Measurements from ENCODE around the gene AMDHD2. TPM values are rescaled to one million over a fixed set of nuclear protein-coding genes. Genes with fewer than 3 reads are reported as not detected.

Gene AMDHD2
- total and polyA plus RNA-seq, 2 of the 8 experiments (the other 6 are each of a cell fraction or from before 2014, with no cell fraction given), result 43.0 to 54.6 TPM

DNA sequence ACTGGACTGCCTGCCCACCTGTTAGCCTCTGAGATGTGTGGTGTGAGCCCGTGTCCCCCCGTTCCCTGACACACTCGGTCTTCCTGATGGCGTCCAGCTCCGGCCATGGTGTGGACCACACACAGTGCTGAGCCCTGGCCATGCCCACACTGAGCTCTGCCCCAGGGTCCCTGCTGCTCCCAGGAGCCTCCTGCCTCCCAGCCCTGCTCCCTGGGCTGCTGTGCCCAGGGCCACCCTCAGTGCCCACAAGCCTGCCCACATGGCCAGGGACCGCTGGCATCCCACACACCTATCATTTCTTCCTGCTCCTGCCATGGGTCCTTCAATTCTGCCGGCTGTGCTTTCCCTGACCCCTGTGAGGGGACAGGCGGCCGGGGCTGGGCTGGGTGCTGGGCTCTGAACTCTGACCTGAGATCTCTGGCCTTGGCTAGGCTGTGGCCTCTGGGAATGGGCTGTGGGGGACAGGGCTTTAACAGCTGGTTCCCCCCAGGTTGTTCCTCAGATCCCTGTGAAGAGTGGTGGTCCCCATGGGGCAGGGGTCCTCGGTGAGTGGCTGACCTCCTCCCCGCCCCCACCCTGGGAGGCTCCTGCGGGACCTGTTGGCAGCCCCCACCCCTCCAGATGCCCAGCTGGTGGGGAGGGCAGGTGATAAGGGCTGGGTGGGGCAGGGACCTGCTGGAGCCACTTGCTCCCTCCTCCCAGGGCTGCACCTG, 7.1 kb downstream of the AMDHD2 start (continued):
- TF ChIP-seq, protein P1, sequence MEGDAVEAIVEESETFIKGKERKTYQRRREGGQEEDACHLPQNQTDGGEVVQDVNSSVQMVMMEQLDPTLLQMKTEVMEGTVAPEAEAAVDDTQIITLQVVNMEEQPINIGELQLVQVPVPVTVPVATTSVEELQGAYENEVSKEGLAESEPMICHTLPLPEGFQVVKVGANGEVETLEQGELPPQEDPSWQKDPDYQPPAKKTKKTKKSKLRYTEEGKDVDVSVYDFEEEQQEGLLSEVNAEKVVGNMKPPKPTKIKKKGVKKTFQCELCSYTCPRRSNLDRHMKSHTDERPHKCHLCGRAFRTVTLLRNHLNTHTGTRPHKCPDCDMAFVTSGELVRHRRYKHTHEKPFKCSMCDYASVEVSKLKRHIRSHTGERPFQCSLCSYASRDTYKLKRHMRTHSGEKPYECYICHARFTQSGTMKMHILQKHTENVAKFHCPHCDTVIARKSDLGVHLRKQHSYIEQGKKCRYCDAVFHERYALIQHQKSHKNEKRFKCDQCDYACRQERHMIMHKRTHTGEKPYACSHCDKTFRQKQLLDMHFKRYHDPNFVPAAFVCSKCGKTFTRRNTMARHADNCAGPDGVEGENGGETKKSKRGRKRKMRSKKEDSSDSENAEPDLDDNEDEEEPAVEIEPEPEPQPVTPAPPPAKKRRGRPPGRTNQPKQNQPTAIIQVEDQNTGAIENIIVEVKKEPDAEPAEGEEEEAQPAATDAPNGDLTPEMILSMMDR (IDR thresholded peaks at IDR 0.05; ENCODE audit: control extremely low read depth in 1 of 3, insufficient read depth in 1 of 3, low read depth in 1 of 3, low read length in 3 of 3), result no peak
- TF ChIP-seq GABPA (IDR thresholded peaks at IDR 0.05; ENCODE audit: borderline replicate concordance, insufficient read depth, low read length) (no peak), SIRT6 (IDR thresholded peaks at IDR 0.05; ENCODE audit: low read length) (no peak)

Data from H1 (cell line).